ENCODE data around the gene NCMAP.
"Not testable (repeated sequence)": the region's sequence is repeated elsewhere in the genome, so short reads cannot be mapped to it uniquely, and the experiment has no call there.

The NCMAP gene

GRCh38 chr1:24526045-24526444 is 29.8 kb upstream of the NCMAP start:
- Histone ChIP-seq H3K4me3 (ENCODE audit: low read depth in 1 of 2, low read length in 2 of 2) (no peak overlapping the region), H3K27me3 (ENCODE audit: control insufficient read depth in 1 of 2, insufficient read depth in 2 of 2, low read length in 2 of 2) (no peaks in the 10 kb centered on the region), H3K36me3 (ENCODE audit: insufficient read depth, low read length) (no peaks in the 10 kb centered on the region), H3K9me3 (ENCODE audit: low read length) (no peaks in the 10 kb centered on the region), H3K9ac (ENCODE audit: low read length) (no peak overlapping the region), H3K27ac (ENCODE audit: low read depth, low read length) (no peak overlapping the region), H3K4me1 (ENCODE audit: insufficient read depth, low read length) (no peaks in the 10 kb centered on the region)

- H3K9ac ChIP-seq (ENCODE audit: low read length) = no peak overlapping the region
- H3K27me3 ChIP-seq (ENCODE audit: control insufficient read depth in 1 of 2, insufficient read depth in 2 of 2, low read length in 2 of 2) = no peaks in the 10 kb centered on the region
- no peaks in the 10 kb centered on the region for H3K4me1 ChIP-seq (ENCODE audit: insufficient read depth, low read length)
- no peak overlapping the region for H3K27ac ChIP-seq (ENCODE audit: low read depth, low read length)
- H3K9me3 ChIP-seq (ENCODE audit: low read length) = no peaks in the 10 kb centered on the region
- no peak overlapping the region for H3K4me3 ChIP-seq (ENCODE audit: low read depth in 1 of 2, low read length in 2 of 2)
- no peaks in the 10 kb centered on the region for H3K36me3 ChIP-seq (ENCODE audit: insufficient read depth, low read length)
These were observed 28.8 kb upstream of the NCMAP start for GRCh38 chr1:24526940-24527542.

GRCh38 chr1:24528744-24529143 is 27.1 kb upstream of the NCMAP start:
- no peaks in the 10 kb centered on the region for H3K27me3 ChIP-seq (ENCODE audit: control insufficient read depth in 1 of 2, insufficient read depth in 2 of 2, low read length in 2 of 2)
- no peaks in the 10 kb centered on the region for H3K4me1 ChIP-seq (ENCODE audit: insufficient read depth, low read length)
- no peak overlapping the region for H3K4me3 ChIP-seq (ENCODE audit: low read depth in 1 of 2, low read length in 2 of 2)
- H3K9ac ChIP-seq (ENCODE audit: low read length) = no peak overlapping the region
- H3K36me3 ChIP-seq (ENCODE audit: insufficient read depth, low read length) = no peaks in the 10 kb centered on the region
- H3K27ac ChIP-seq (ENCODE audit: low read depth, low read length) = no peak overlapping the region
- H3K9me3 ChIP-seq (ENCODE audit: low read length) = no peaks in the 10 kb centered on the region

GRCh38 chr1:24529292-24529691 is 26.6 kb upstream of the NCMAP start:
- H3K27me3 ChIP-seq (ENCODE audit: control insufficient read depth in 1 of 2, insufficient read depth in 2 of 2, low read length in 2 of 2); H3K9ac ChIP-seq (ENCODE audit: low read length); H3K4me1 ChIP-seq (ENCODE audit: insufficient read depth, low read length); H3K4me3 ChIP-seq (ENCODE audit: low read depth in 1 of 2, low read length in 2 of 2); H3K9me3 ChIP-seq (ENCODE audit: low read length); H3K36me3 ChIP-seq (ENCODE audit: insufficient read depth, low read length); H3K27ac ChIP-seq (ENCODE audit: low read depth, low read length): not testable (repeated sequence)

- Histone ChIP-seq H3K4me1 (ENCODE audit: insufficient read depth, low read length) (no peaks in the 10 kb centered on the region), H3K9me3 (ENCODE audit: low read length) (no peaks in the 10 kb centered on the region), H3K36me3 (ENCODE audit: insufficient read depth, low read length) (no peaks in the 10 kb centered on the region), H3K4me3 (ENCODE audit: low read depth in 1 of 2, low read length in 2 of 2) (no peak overlapping the region), H3K27me3 (ENCODE audit: control insufficient read depth in 1 of 2, insufficient read depth in 2 of 2, low read length in 2 of 2) (no peaks in the 10 kb centered on the region), H3K27ac (ENCODE audit: low read depth, low read length) (no peak overlapping the region), H3K9ac (ENCODE audit: low read length) (no peak overlapping the region)
These were observed 20.9 kb upstream of the NCMAP start for GRCh38 chr1:24535021-24535424.

- Histone ChIP-seq H3K9ac (ENCODE audit: low read length) (no peak overlapping the region), H3K4me3 (ENCODE audit: low read depth in 1 of 2, low read length in 2 of 2) (no peak overlapping the region), H3K36me3 (ENCODE audit: insufficient read depth, low read length) (no peaks in the 10 kb centered on the region), H3K9me3 (ENCODE audit: low read length) (no peaks in the 10 kb centered on the region), H3K27me3 (ENCODE audit: control insufficient read depth in 1 of 2, insufficient read depth in 2 of 2, low read length in 2 of 2) (no peaks in the 10 kb centered on the region), H3K27ac (ENCODE audit: low read depth, low read length) (no peak overlapping the region), H3K4me1 (ENCODE audit: insufficient read depth, low read length) (peaks cover under 1% of the 10 kb centered on the region)
These were observed 20.1 kb upstream of the NCMAP start for GRCh38 chr1:24535778-24536177.

GRCh38 chr1:24536391-24536840 is 19.5 kb upstream of the NCMAP start:
- H3K27me3 ChIP-seq (ENCODE audit: control insufficient read depth in 1 of 2, insufficient read depth in 2 of 2, low read length in 2 of 2) = no peaks in the 10 kb centered on the region
- H3K36me3 ChIP-seq (ENCODE audit: insufficient read depth, low read length) = no peaks in the 10 kb centered on the region
- no peaks in the 10 kb centered on the region for H3K9me3 ChIP-seq (ENCODE audit: low read length)
- H3K27ac ChIP-seq (ENCODE audit: low read depth, low read length) = no peak overlapping the region
- H3K4me1 ChIP-seq (ENCODE audit: insufficient read depth, low read length) = peaks cover 7% of the 10 kb centered on the region
- H3K4me3 ChIP-seq (ENCODE audit: low read depth in 1 of 2, low read length in 2 of 2) = no peak overlapping the region
- H3K9ac ChIP-seq (ENCODE audit: low read length) = no peak overlapping the region

GRCh38 chr1:24540051-24540905 is 15.6 kb upstream of the NCMAP start:
- Histone ChIP-seq H3K9ac (ENCODE audit: low read length) (no peak overlapping the region), H3K4me3 (ENCODE audit: low read depth in 1 of 2, low read length in 2 of 2) (no peak overlapping the region), H3K27ac (ENCODE audit: low read depth, low read length) (no peak overlapping the region), H3K9me3 (ENCODE audit: low read length) (no peaks in the 10 kb centered on the region), H3K36me3 (ENCODE audit: insufficient read depth, low read length) (no peaks in the 10 kb centered on the region), H3K27me3 (ENCODE audit: control insufficient read depth in 1 of 2, insufficient read depth in 2 of 2, low read length in 2 of 2) (no peaks in the 10 kb centered on the region), H3K4me1 (ENCODE audit: insufficient read depth, low read length) (peaks cover 9% of the 10 kb centered on the region)

- no peak overlapping the region for H3K9ac ChIP-seq (ENCODE audit: low read length)
- no peak overlapping the region for H3K27ac ChIP-seq (ENCODE audit: low read depth, low read length)
- H3K9me3 ChIP-seq (ENCODE audit: low read length) = no peaks in the 10 kb centered on the region
- H3K36me3 ChIP-seq (ENCODE audit: insufficient read depth, low read length) = no peaks in the 10 kb centered on the region
- H3K4me1 ChIP-seq (ENCODE audit: insufficient read depth, low read length) = peaks cover 9% of the 10 kb centered on the region
- H3K27me3 ChIP-seq (ENCODE audit: control insufficient read depth in 1 of 2, insufficient read depth in 2 of 2, low read length in 2 of 2) = no peaks in the 10 kb centered on the region
- no peak overlapping the region for H3K4me3 ChIP-seq (ENCODE audit: low read depth in 1 of 2, low read length in 2 of 2)
These were observed 14.8 kb upstream of the NCMAP start for GRCh38 chr1:24540906-24541710.

GRCh38 chr1:24541711-24542346 is 14.1 kb upstream of the NCMAP start:
- Histone ChIP-seq H3K9me3 (ENCODE audit: low read length) (no peaks in the 10 kb centered on the region), H3K36me3 (ENCODE audit: insufficient read depth, low read length) (no peaks in the 10 kb centered on the region), H3K9ac (ENCODE audit: low read length) (no peak overlapping the region), H3K27me3 (ENCODE audit: control insufficient read depth in 1 of 2, insufficient read depth in 2 of 2, low read length in 2 of 2) (no peaks in the 10 kb centered on the region), H3K4me3 (ENCODE audit: low read depth in 1 of 2, low read length in 2 of 2) (no peak overlapping the region), H3K27ac (ENCODE audit: low read depth, low read length) (no peak overlapping the region), H3K4me1 (ENCODE audit: insufficient read depth, low read length) (peaks cover 9% of the 10 kb centered on the region)

GRCh38 chr1:24544239-24544638 is 11.6 kb upstream of the NCMAP start:
- Histone ChIP-seq H3K4me3 (ENCODE audit: low read depth in 1 of 2, low read length in 2 of 2) (no peak overlapping the region), H3K36me3 (ENCODE audit: insufficient read depth, low read length) (no peaks in the 10 kb centered on the region), H3K4me1 (ENCODE audit: insufficient read depth, low read length) (peaks cover 9% of the 10 kb centered on the region), H3K27me3 (ENCODE audit: control insufficient read depth in 1 of 2, insufficient read depth in 2 of 2, low read length in 2 of 2) (no peaks in the 10 kb centered on the region), H3K9ac (ENCODE audit: low read length) (no peak overlapping the region), H3K9me3 (ENCODE audit: low read length) (no peaks in the 10 kb centered on the region), H3K27ac (ENCODE audit: low read depth, low read length) (no peak overlapping the region)
